Uterus (tissue), 2 donors: Measurements from ENCODE around the gene ICA1.

Experiments
- CTCF ChIP-seq, 4 experiments: fragments of 200-600 bp in 2 of 4; fragments of 450-650 bp in 2 of 4; sonication (generic) in 2 of 4; IDR thresholded peaks; one replicate each; pipeline ENCODE4 v1.5.1; 2016 to 2019; ENCODE audit warnings: antibody characterized with exemption in 4 of 4, mild to moderate bottlenecking in 2 of 4, moderate library complexity in 1 of 4
- POLR2A ChIP-seq, 2 donors: fragments of 450-650 bp; IDR thresholded peaks; one replicate each; pipeline ENCODE4 v1.6.1; 2016; ENCODE audit warnings: antibody characterized with exemption in 2 of 2, mild to moderate bottlenecking in 1 of 2, moderate library complexity in 1 of 2

- TF ChIP-seq CTCF (IDR thresholded peaks at IDR 0.05) (no peak), POLR2A (IDR thresholded peaks at IDR 0.05) (no peak)
Observed at GRCh38 chr7:8284606-8285005, 22.6 kb upstream of the ICA1 start.
